GM12878 (cell line): ENCODE results near the gene NPLOC4. TPM values are rescaled to one million over a fixed set of nuclear protein-coding genes. Genes with fewer than 3 reads are reported as not detected.

ENCODE experiments used
- CBX5 ChIP-seq: sonication (generic); IDR thresholded peaks from 2 replicates; pipeline ENCODE4 v1.6.1; 2016; ENCODE audit warnings: low read depth, moderate library complexity, mild to moderate bottlenecking, inconsistent platforms
- HCFC1 ChIP-seq: fragments of 150-350 bp; IDR thresholded peaks from 2 replicates; pipeline ENCODE4 v1.6.1; 2014; ENCODE audit warnings: low read length
- IKZF2 ChIP-seq, 2 experiments: fragments of 450-650 bp; IDR thresholded peaks; 2 replicates each; pipeline ENCODE4 v1.6.1; 2017; ENCODE audit warnings: mild to moderate bottlenecking in 2 of 2, moderate library complexity in 2 of 2
- NFXL1 ChIP-seq: fragments of 450-650 bp; IDR thresholded peaks from 2 replicates; pipeline ENCODE4 v1.6.1; 2017; ENCODE audit warnings: antibody characterized with exemption, mild to moderate bottlenecking, borderline replicate concordance
- RAD51 ChIP-seq: fragments of 450-650 bp; IDR thresholded peaks from 2 replicates; pipeline ENCODE4 v1.6.1; 2016; ENCODE audit warnings: moderate library complexity, mild to moderate bottlenecking, inconsistent platforms
- SIN3A ChIP-seq: IDR thresholded peaks from 2 replicates; pipeline ENCODE4 v1.6.1; 2012; ENCODE audit warnings: low read depth, low read length, improper control_type of control experiment
- ZNF592 ChIP-seq: fragments of 450-650 bp; IDR thresholded peaks from 2 replicates; pipeline ENCODE4 v1.6.1; 2017; ENCODE audit warnings: mild to moderate bottlenecking, moderate library complexity
- polyA plus RNA-seq, 11 experiments: library from polyadenylated mRNA; depleted of rRNA in 4 of 11; unstranded in 6 of 11; stranded (reverse) in 5 of 11; fragments of >200 nt; fragmentation: Nextera tagmentation in 4 of 11; fragmentation: Illumina TruSeq in 1 of 11; extraction: Ambion mirVana in 4 of 11; extraction: Trizol in 1 of 11; gene quantifications; 1 replicate in 1 of 11; 2 replicates in 10 of 11; pipeline versions ENCODE4 v1.2.1 to v1.2.3, GENCODE V29; 2011 to 2016; ENCODE audit warnings: inconsistent platforms in 2 of 11, missing spikeins in 2 of 11, low read depth in 1 of 11
- total RNA-seq, 4 experiments: library from RNA; depleted of rRNA in 3 of 4; stranded (reverse); fragments of >200 nt in 3 of 4; fragmentation: Illumina TruSeq in 1 of 4; extraction: Trizol in 1 of 4; gene quantifications; 2 replicates each; pipeline versions ENCODE4 v1.2.1 to v1.2.3, GENCODE V29; 2013 to 2021
- TF ChIP-seq, protein P1 (sequence below): fragments of 450-650 bp; formaldehyde crosslinking; IDR thresholded peaks from 2 replicates; pipeline ENCODE4 v1.5.0; 2022; ENCODE audit warnings: mild to moderate bottlenecking, missing genetic modification characterization
- TF ChIP-seq, protein P2 (sequence below): IDR thresholded peaks from 2 replicates; pipeline ENCODE4 v1.6.1; 2012; ENCODE audit warnings: low read length, inconsistent platforms

Gene NPLOC4
- total and polyA plus RNA-seq, 10 of the 15 experiments (the other 5 are each of a cell fraction or from before 2014, with no cell fraction given), result 1.5 to 83.7 (median 45.8) TPM

- TF ChIP-seq, protein P1, sequence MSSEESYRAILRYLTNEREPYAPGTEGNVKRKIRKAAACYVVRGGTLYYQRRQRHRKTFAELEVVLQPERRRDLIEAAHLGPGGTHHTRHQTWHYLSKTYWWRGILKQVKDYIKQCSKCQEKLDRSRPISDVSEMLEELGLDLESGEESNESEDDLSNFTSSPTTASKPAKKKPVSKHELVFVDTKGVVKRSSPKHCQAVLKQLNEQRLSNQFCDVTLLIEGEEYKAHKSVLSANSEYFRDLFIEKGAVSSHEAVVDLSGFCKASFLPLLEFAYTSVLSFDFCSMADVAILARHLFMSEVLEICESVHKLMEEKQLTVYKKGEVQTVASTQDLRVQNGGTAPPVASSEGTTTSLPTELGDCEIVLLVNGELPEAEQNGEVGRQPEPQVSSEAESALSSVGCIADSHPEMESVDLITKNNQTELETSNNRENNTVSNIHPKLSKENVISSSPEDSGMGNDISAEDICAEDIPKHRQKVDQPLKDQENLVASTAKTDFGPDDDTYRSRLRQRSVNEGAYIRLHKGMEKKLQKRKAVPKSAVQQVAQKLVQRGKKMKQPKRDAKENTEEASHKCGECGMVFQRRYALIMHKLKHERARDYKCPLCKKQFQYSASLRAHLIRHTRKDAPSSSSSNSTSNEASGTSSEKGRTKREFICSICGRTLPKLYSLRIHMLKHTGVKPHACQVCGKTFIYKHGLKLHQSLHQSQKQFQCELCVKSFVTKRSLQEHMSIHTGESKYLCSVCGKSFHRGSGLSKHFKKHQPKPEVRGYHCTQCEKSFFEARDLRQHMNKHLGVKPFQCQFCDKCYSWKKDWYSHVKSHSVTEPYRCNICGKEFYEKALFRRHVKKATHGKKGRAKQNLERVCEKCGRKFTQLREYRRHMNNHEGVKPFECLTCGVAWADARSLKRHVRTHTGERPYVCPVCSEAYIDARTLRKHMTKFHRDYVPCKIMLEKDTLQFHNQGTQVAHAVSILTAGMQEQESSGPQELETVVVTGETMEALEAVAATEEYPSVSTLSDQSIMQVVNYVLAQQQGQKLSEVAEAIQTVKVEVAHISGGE (CRISPR knock-in tag), result no peak
- no peak for TF ChIP-seq SIN3A
- TF ChIP-seq, protein P2, sequence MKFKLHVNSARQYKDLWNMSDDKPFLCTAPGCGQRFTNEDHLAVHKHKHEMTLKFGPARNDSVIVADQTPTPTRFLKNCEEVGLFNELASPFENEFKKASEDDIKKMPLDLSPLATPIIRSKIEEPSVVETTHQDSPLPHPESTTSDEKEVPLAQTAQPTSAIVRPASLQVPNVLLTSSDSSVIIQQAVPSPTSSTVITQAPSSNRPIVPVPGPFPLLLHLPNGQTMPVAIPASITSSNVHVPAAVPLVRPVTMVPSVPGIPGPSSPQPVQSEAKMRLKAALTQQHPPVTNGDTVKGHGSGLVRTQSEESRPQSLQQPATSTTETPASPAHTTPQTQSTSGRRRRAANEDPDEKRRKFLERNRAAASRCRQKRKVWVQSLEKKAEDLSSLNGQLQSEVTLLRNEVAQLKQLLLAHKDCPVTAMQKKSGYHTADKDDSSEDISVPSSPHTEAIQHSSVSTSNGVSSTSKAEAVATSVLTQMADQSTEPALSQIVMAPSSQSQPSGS, result no peak
- TF ChIP-seq CBX5, result no peak
- no peak for TF ChIP-seq NFXL1
- TF ChIP-seq ZNF592, result no peak
- TF ChIP-seq IKZF2 (IDR thresholded peaks at IDR 0.05), result no peak
- no peak for TF ChIP-seq HCFC1
- TF ChIP-seq RAD51, result no peak
Measured at GRCh38 chr17:81638683-81639082, 1.8 kb upstream of the NPLOC4 start (continued).
